Tibial nerve (tissue), 4 donors: ENCODE measurements around the gene NFATC2.

Experiments used
- CTCF ChIP-seq, 5 experiments: fragments of 200-600 bp in 3 of 5; fragments of 450-650 bp in 2 of 5; sonication (generic) in 3 of 5; IDR thresholded peaks; one replicate each; pipeline ENCODE4 v1.5.1; 2016 to 2019; ENCODE audit warnings: antibody characterized with exemption in 5 of 5, mild to moderate bottlenecking in 3 of 5, moderate library complexity in 2 of 5
- EP300 ChIP-seq, 2 donors: sonication (generic); formaldehyde crosslinking; IDR thresholded peaks; one replicate each; pipeline ENCODE4 v1.6.1; 2017; ENCODE audit warnings: antibody characterized with exemption in 2 of 2, mild to moderate bottlenecking in 1 of 2

DNA sequence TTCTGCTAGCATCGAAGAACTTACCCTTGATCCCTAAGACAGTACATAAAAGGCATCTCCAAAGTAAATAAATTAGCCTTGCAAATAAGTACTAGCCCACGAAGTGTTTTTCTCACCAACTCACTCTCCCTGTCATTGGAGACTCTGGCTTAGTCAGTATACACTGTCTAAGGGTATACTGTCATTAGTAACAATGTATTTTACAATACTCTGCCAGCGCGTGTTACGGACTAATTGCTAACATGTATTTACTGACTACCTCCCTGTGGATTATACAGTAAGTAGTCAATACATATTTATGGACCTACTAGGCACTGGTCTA lies 72.1 kb downstream of the NFATC2 start:
- TF ChIP-seq CTCF (IDR thresholded peaks at IDR 0.05) = no peak
- TF ChIP-seq EP300 (IDR thresholded peaks at IDR 0.05) = no peak
